HepG2 (cell line): Measurements from ENCODE around the gene RCOR1. TPM values are rescaled to one million over a fixed set of nuclear protein-coding genes. Genes with fewer than 3 reads are reported as not detected.

Experiments used
- CC2D1A ChIP-seq: sonication (generic); formaldehyde crosslinking; IDR thresholded peaks from 2 replicates; pipeline ENCODE4 v1.8.1; 2023; ENCODE audit warnings: mild to moderate bottlenecking, missing genetic modification reagents
- DRAP1 ChIP-seq: IDR thresholded peaks from 2 replicates; pipeline ENCODE4 v1.6.1; 2016; ENCODE audit warnings: missing genetic modification reagents, missing compliant biosample characterization
- HCFC1 ChIP-seq: fragments of 150-350 bp; IDR thresholded peaks from 2 replicates; pipeline ENCODE4 v1.6.1; 2014; ENCODE audit warnings: low read depth, low read length
- IRF2 ChIP-seq: IDR thresholded peaks from 2 replicates; pipeline ENCODE4 v1.6.1; 2018; ENCODE audit warnings: missing genetic modification reagents, missing compliant biosample characterization
- MXI1 ChIP-seq: IDR thresholded peaks from 3 replicates; pipeline ENCODE4 v1.6.1; 2012; ENCODE audit warnings: low read depth, low read length, inconsistent platforms, borderline replicate concordance
- NCOR1 ChIP-seq: fragments of 200-600 bp; sonication (generic); IDR thresholded peaks from 2 replicates; pipeline ENCODE4 v1.7.0; 2017; ENCODE audit warnings: antibody characterized with exemption, low read length, borderline replicate concordance
- NFIC ChIP-seq: IDR thresholded peaks from 2 replicates; pipeline ENCODE4 v1.6.1; 2012; ENCODE audit warnings: mild to moderate bottlenecking, low read length, inconsistent platforms
- NFKBIZ ChIP-seq: IDR thresholded peaks from 2 replicates; pipeline ENCODE4 v1.6.1; 2018; ENCODE audit warnings: missing genetic modification reagents, missing compliant biosample characterization
- POLR2AphosphoS5 ChIP-seq: IDR thresholded peaks from 2 replicates; pipeline ENCODE4 v1.6.1; 2012; ENCODE audit warnings: low read depth, low read length
- RFX1 ChIP-seq: fragments of 450-650 bp; IDR thresholded peaks from 2 replicates; pipeline ENCODE4 v1.6.1; 2017
- SOX5 ChIP-seq: IDR thresholded peaks from 2 replicates; pipeline ENCODE4 v1.6.1; 2016; ENCODE audit warnings: borderline replicate concordance
- TCF7L2 ChIP-seq: IDR thresholded peaks from 2 replicates; pipeline ENCODE4 v1.6.1; 2011; ENCODE audit warnings: mild to moderate bottlenecking, low read depth, low read length, moderate library complexity
- TOE1 ChIP-seq: sonication (generic); formaldehyde crosslinking; IDR thresholded peaks from 2 replicates; pipeline ENCODE4 v1.4.0; 2020; ENCODE audit warnings: mild to moderate bottlenecking, missing genetic modification reagents
- YEATS2 ChIP-seq: sonication (generic); formaldehyde crosslinking; IDR thresholded peaks from 2 replicates; pipeline ENCODE4 v1.4.0; 2020; ENCODE audit warnings: missing genetic modification reagents, borderline replicate concordance
- ZBTB1 ChIP-seq: sonication (generic); formaldehyde crosslinking; IDR thresholded peaks from 2 replicates; pipeline ENCODE4 v1.4.0; 2020; ENCODE audit warnings: missing genetic modification reagents, borderline replicate concordance
- ZFP36L1 ChIP-seq: sonication (generic); formaldehyde crosslinking; IDR thresholded peaks from 2 replicates; pipeline ENCODE4 v1.8.0; 2022; ENCODE audit warnings: mild to moderate bottlenecking, missing genetic modification reagents, moderate library complexity
- ZNF317 ChIP-seq: sonication (generic); formaldehyde crosslinking; IDR thresholded peaks from 2 replicates; pipeline ENCODE4 v1.5.0; 2020; ENCODE audit warnings: mild to moderate bottlenecking, missing genetic modification reagents
- ZNF333 ChIP-seq: sonication (generic); formaldehyde crosslinking; IDR thresholded peaks from 2 replicates; pipeline ENCODE4 v1.4.0; 2020; ENCODE audit warnings: mild to moderate bottlenecking, missing genetic modification reagents, borderline replicate concordance
- ZNF460 ChIP-seq: sonication (generic); formaldehyde crosslinking; IDR thresholded peaks from 2 replicates; pipeline ENCODE4 v1.5.1; 2020; ENCODE audit warnings: missing genetic modification reagents, mild to moderate bottlenecking, borderline replicate concordance
- ZNF530 ChIP-seq: sonication (generic); formaldehyde crosslinking; IDR thresholded peaks from 2 replicates; pipeline ENCODE4 v1.5.0; 2020; ENCODE audit warnings: low read depth, mild to moderate bottlenecking, missing genetic modification reagents
- ZNF597 ChIP-seq: sonication (generic); formaldehyde crosslinking; IDR thresholded peaks from 2 replicates; pipeline ENCODE4 v1.5.0; 2020; ENCODE audit warnings: missing genetic modification reagents
- ZNF644 ChIP-seq: IDR thresholded peaks from 2 replicates; pipeline ENCODE4 v1.6.1; 2016; ENCODE audit warnings: low read depth
- ZNF652 ChIP-seq: IDR thresholded peaks from 2 replicates; pipeline ENCODE4 v1.6.1; 2016; ENCODE audit warnings: low read depth, borderline replicate concordance
- ZNF724P ChIP-seq: sonication (generic); formaldehyde crosslinking; IDR thresholded peaks from 2 replicates; pipeline ENCODE4 v1.8.0; 2022; ENCODE audit warnings: missing genetic modification reagents, borderline replicate concordance
- polyA plus RNA-seq, 8 experiments: library from polyadenylated mRNA; depleted of rRNA in 3 of 8; stranded (reverse) in 7 of 8; unstranded in 1 of 8; fragments of >200 nt; fragmentation: Illumina TruSeq in 4 of 8; extraction: Trizol in 4 of 8; gene quantifications; 2 replicates each; pipeline versions ENCODE4 v1.2.1 to v1.2.3, GENCODE V29; 2011 to 2016; ENCODE audit warnings: low read depth in 4 of 8, missing spikeins in 1 of 8, mixed read lengths in 1 of 8; ENCODE audit not compliant: insufficient read depth in 1 of 8
- total RNA-seq, 5 experiments: library from RNA; depleted of rRNA; stranded (reverse); fragments of >200 nt; fragmentation: Illumina TruSeq; extraction: Trizol; gene quantifications; 2 replicates each; pipeline ENCODE4 v1.2.3, GENCODE V29; 2016; ENCODE audit warnings: low read depth in 1 of 5
- TF ChIP-seq, protein P1 (sequence below): sonication (generic); formaldehyde crosslinking; conservative IDR thresholded peaks from 2 replicates; pipeline ENCODE4 v1.4.0; 2020; ENCODE audit warnings: mild to moderate bottlenecking, missing genetic modification reagents, moderate library complexity
- TF ChIP-seq, protein P2 (sequence below): sonication (generic); formaldehyde crosslinking; IDR thresholded peaks from 2 replicates; pipeline ENCODE4 v1.5.1; 2020; ENCODE audit warnings: mild to moderate bottlenecking, missing genetic modification reagents, borderline replicate concordance

The RCOR1 gene
- total and polyA plus RNA-seq, 2 of the 13 experiments (the other 11 are each of a cell fraction or from before 2014, with no cell fraction given): 10.2 to 11.1 TPM

DNA sequence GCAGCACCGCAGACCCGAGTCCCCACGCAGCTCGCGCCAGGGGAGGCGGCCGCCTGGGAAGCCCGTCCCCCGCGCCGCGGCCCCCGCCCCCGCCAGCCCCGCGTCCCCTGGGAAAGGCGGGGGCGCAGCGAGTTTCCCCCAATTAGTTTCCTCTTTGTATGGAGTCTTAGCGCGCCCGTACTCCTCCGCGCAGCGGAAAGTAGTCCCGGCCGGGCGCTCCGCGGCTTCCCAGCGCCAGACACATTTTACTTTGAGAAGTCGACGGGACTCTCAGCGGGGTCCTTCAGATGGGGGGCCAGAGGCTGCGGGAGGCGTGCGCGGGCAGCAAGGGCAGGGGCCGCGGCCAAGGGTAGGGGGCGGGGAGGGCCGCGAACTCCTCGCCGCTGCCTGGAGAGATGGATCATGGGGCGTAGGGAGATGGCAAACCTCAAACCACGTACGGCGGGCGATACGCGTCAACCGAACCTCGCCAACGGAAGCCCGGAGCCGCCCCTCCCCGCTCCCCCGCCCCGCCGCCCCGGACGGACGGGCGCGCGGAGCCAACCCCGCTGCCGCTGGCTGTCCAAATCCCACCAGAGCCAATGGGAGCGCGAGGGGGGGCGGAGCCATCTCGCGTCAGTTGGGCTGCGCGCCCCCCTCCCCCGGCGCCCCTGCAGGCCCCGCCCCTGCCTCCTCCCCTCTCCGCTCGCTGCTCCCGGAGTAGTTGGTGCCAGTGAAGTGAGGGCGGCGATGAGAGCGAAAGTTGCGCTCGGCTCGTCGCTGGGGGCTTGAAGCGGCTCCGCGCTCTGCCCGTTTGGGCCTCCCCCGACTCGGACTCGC lies at the start of gene RCOR1 (continued):
- TF ChIP-seq ZFP36L1 (CRISPR knock-in tag) (no peak), MXI1 (peak; percentile 47; the same call in 1 of the 3 replicates), ZBTB1 (CRISPR knock-in tag) (no peak), NFIC (no peak), RFX1 (no peak), SOX5 (CRISPR knock-in tag) (no peak; the same call in 1 of the 2 replicates), TCF7L2 (no peak), NFKBIZ (CRISPR knock-in tag) (0 out of 2 replicates have a peak, but pooled peaks have one; percentile 15), TOE1 (CRISPR knock-in tag) (no peak), ZNF597 (no peak), HCFC1 (no peak; the same call in 1 of the 2 replicates), ZNF333 (CRISPR knock-in tag) (no peak), ZNF652 (no peak), ZNF644 (no peak), YEATS2 (CRISPR knock-in tag) (no peak; the same call in 1 of the 2 replicates), POLR2AphosphoS5 (peak; percentile 84), ZNF530 (CRISPR knock-in tag) (no peak), IRF2 (CRISPR knock-in tag) (peak; percentile 53; the same call in 1 of the 2 replicates), ZNF724P (CRISPR knock-in tag) (no peak), ZNF460 (CRISPR knock-in tag) (no peak), NCOR1 (peak; percentile 53; the same call in 1 of the 2 replicates), DRAP1 (CRISPR knock-in tag) (peak; percentile 68), CC2D1A (CRISPR knock-in tag) (no peak), ZNF317 (CRISPR knock-in tag) (no peak)
- TF ChIP-seq, protein P1, sequence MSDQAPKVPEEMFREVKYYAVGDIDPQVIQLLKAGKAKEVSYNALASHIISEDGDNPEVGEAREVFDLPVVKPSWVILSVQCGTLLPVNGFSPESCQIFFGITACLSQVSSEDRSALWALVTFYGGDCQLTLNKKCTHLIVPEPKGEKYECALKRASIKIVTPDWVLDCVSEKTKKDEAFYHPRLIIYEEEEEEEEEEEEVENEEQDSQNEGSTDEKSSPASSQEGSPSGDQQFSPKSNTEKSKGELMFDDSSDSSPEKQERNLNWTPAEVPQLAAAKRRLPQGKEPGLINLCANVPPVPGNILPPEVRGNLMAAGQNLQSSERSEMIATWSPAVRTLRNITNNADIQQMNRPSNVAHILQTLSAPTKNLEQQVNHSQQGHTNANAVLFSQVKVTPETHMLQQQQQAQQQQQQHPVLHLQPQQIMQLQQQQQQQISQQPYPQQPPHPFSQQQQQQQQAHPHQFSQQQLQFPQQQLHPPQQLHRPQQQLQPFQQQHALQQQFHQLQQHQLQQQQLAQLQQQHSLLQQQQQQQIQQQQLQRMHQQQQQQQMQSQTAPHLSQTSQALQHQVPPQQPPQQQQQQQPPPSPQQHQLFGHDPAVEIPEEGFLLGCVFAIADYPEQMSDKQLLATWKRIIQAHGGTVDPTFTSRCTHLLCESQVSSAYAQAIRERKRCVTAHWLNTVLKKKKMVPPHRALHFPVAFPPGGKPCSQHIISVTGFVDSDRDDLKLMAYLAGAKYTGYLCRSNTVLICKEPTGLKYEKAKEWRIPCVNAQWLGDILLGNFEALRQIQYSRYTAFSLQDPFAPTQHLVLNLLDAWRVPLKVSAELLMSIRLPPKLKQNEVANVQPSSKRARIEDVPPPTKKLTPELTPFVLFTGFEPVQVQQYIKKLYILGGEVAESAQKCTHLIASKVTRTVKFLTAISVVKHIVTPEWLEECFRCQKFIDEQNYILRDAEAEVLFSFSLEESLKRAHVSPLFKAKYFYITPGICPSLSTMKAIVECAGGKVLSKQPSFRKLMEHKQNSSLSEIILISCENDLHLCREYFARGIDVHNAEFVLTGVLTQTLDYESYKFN: 0 out of 2 replicates have a peak, but pooled peaks have one; percentile 24
- TF ChIP-seq, protein P2, sequence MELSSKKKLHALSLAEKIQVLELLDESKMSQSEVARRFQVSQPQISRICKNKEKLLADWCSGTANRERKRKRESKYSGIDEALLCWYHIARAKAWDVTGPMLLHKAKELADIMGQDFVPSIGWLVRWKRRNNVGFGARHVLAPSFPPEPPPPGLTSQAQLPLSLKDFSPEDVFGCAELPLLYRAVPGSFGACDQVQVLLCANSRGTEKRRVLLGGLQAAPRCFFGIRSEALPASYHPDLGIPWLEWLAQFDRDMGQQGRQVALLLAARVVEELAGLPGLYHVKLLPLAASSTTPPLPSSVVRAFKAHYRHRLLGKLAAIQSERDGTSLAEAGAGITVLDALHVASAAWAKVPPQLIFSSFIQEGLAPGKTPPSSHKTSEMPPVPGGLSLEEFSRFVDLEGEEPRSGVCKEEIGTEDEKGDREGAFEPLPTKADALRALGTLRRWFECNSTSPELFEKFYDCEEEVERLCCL (CRISPR knock-in tag): no peak
